Thyroid gland (tissue), 4 donors: Measurements from ENCODE around the gene SULT1C2. TPM values are rescaled to one million over a fixed set of nuclear protein-coding genes. Genes with fewer than 3 reads are reported as not detected.

Experiments
- DNase-seq, 2 donors: peaks; one replicate each; pipeline ENCODE4 v3.0.0-alpha.2; 2019
- H3K27ac ChIP-seq, 3 donors: fragments of 200-600 bp; sonication (generic); 1 replicate in 2 of 3; 2 replicates in 1 of 3; pipeline ENCODE4 v1.5.1; 2016 to 2019; ENCODE audit warnings: mild to moderate bottlenecking in 1 of 3, moderate library complexity in 1 of 3
- H3K27me3 ChIP-seq: fragments of 200-600 bp; sonication (generic); one replicate; pipeline ENCODE4 v1.5.1; 2019
- H3K36me3 ChIP-seq, 2 donors: fragments of 200-600 bp; sonication (generic); one replicate each; pipeline ENCODE4 v1.5.1; 2016 to 2019
- H3K4me1 ChIP-seq, 2 donors: fragments of 200-600 bp; sonication (generic); one replicate each; pipeline ENCODE4 v1.5.1; 2017 to 2019
- H3K4me3 ChIP-seq, 3 donors: fragments of 200-600 bp; sonication (generic); replicated peaks in 1 of 3; 1 replicate in 2 of 3; 2 replicates in 1 of 3; pipeline ENCODE4 v1.5.1; 2016; ENCODE audit warnings: mild to moderate bottlenecking in 1 of 3
- H3K9me3 ChIP-seq: fragments of 200-600 bp; sonication (generic); one replicate; pipeline ENCODE4 v1.5.1; 2017
- POLR2A ChIP-seq, 2 donors: fragments of 450-650 bp; IDR thresholded peaks; one replicate each; pipeline ENCODE4 v1.6.1; 2017; ENCODE audit warnings: antibody characterized with exemption in 2 of 2, mild to moderate bottlenecking in 2 of 2, moderate library complexity in 1 of 2
- WGBS, 2 donors: methylation state at CpG; one replicate each; pipeline ENCODE4 v1.1.5; 2017; 5-methylcytosine and 5-hydroxymethylcytosine counted together
- intact Hi-C: fragments of 100-400 bp; cut with DNase I; formaldehyde crosslinking; loops from one replicate; pipeline ENCODE4 v1.15.1; 2023
- total RNA-seq, 4 donors: library from RNA; depleted of rRNA; stranded (reverse); fragments of >200 nt; gene quantifications; one replicate each; pipeline ENCODE4 v1.2.3, GENCODE V29; 2016
- TF ChIP-seq, protein P1 (sequence below), 6 experiments: fragments of 200-600 bp in 3 of 6; fragments of 450-650 bp in 3 of 6; sonication (generic) in 3 of 6; IDR thresholded peaks; one replicate each; pipeline ENCODE4 v1.5.1; 2016 to 2019; ENCODE audit warnings: antibody characterized with exemption in 6 of 6, mild to moderate bottlenecking in 2 of 6, inconsistent platforms in 1 of 6, moderate library complexity in 1 of 6

SULT1C2 gene
- total RNA-seq, 4 donors from 2014 or later, result 11.2 to 37.3 (median 26.5) TPM

DNA sequence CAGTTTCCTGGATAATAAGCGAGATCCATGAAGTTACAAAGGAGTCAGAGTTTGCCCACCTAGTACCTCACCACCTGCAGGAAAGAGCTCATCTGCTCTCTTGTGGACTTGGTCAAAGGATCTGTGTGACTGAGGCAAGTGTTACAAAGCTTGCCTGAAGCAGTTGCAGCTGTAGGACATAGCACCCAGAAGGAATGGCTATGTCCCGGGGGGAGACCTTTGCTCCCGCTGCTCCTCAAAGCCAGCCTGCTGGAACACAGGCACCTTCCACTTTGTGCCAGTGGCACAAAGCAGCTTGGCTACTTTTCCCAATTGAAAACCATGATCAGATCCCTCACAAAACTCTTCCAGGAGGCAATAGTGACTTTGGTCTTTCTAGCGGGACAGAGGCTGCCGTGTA, 3.1 kb upstream of the SULT1C2 start:
- intact Hi-C loops, result no loop called here
- Histone ChIP-seq H3K9me3 (no peaks in the 10 kb centered on the region), H3K27me3 (no peaks in the 10 kb centered on the region), H3K36me3 (no peaks in the 10 kb centered on the region), H3K27ac (no peak overlapping the region), H3K4me3 (no peak overlapping the region), H3K4me1 (peaks cover 11 to 15% of the 10 kb centered on the region in 2 donors)
- WGBS, 2 donors, result 96 to 99% methylated on average over 5 of the region's 5 CpGs
- DNase-seq, result no peak
- TF ChIP-seq, protein P1, sequence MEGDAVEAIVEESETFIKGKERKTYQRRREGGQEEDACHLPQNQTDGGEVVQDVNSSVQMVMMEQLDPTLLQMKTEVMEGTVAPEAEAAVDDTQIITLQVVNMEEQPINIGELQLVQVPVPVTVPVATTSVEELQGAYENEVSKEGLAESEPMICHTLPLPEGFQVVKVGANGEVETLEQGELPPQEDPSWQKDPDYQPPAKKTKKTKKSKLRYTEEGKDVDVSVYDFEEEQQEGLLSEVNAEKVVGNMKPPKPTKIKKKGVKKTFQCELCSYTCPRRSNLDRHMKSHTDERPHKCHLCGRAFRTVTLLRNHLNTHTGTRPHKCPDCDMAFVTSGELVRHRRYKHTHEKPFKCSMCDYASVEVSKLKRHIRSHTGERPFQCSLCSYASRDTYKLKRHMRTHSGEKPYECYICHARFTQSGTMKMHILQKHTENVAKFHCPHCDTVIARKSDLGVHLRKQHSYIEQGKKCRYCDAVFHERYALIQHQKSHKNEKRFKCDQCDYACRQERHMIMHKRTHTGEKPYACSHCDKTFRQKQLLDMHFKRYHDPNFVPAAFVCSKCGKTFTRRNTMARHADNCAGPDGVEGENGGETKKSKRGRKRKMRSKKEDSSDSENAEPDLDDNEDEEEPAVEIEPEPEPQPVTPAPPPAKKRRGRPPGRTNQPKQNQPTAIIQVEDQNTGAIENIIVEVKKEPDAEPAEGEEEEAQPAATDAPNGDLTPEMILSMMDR (IDR thresholded peaks at IDR 0.05), result no peak
- TF ChIP-seq POLR2A (IDR thresholded peaks at IDR 0.05), result no peak

DNA sequence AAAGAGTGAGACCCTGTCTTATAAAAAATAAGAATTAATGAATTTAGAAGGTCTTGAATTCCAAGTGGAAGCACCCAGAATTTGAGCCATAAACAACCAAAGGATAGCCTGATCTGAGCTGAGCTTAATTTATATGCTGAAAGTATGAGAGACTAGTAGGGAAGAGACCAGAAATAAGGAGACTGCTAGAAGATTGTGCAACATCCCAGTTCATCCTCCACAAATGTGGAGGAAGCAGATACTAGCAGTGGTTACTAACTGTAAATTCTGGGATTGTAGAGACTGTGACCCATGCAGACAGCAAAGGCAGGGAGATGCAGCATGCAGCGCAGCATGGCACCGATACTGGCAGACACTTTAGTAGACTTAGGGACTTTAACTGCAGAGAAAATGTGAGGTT, 1.5 kb upstream of the SULT1C2 start:
- intact Hi-C loops, result no loop called here
- WGBS, 2 donors, result 96 to 100% methylated on average over 2 of the region's 2 CpGs

DNA sequence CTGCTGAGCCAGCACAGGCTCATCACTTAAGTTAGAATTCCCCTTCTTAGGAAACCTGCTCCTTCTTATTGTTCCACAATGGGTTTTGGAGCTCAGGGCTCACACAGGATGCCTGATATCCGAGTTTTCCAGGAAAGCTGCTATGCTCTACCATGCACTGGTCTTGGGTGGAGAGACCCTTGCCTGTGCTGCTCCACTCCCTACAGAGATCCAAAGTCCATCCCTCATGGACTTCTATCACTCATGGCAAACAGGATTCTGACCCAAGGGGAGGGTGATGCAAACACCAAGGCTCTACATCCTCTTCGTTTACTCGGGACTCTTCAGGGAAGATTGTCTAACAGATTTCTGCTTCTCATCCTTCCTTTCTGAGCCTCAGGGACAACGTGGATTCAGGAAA, 5.2 kb downstream of the SULT1C2 start:
- WGBS, 2 donors, result 78 to 85% methylated on average over 4 of the region's 4 CpGs
- Histone ChIP-seq H3K27me3 (no peaks in the 10 kb centered on the region), H3K9me3 (no peaks in the 10 kb centered on the region), H3K27ac (no peak overlapping the region), H3K4me1 (peaks cover 5 to 9% of the 10 kb centered on the region in 2 donors), H3K4me3 (no peak overlapping the region), H3K36me3 (no peaks in the 10 kb centered on the region)
- intact Hi-C loops, result no loop called here
- no peak for TF ChIP-seq POLR2A (IDR thresholded peaks at IDR 0.05)
- TF ChIP-seq, protein P1 (IDR thresholded peaks at IDR 0.05), result no peak
- DNase-seq, result no peak

More for the DNA sequence above, 1.5 kb upstream of the SULT1C2 start:
- H3K9me3 ChIP-seq, result no peaks in the 10 kb centered on the region
- peaks cover 11 to 15% of the 10 kb centered on the region in 2 donors for H3K4me1 ChIP-seq
- no peak overlapping the region for H3K4me3 ChIP-seq
- TF ChIP-seq, protein P1 (IDR thresholded peaks at IDR 0.05), result no peak
- TF ChIP-seq POLR2A (IDR thresholded peaks at IDR 0.05), result no peak
- H3K36me3 ChIP-seq, result no peaks in the 10 kb centered on the region
- H3K27me3 ChIP-seq, result no peaks in the 10 kb centered on the region
- no peak overlapping the region for H3K27ac ChIP-seq
- no peak for DNase-seq

DNA sequence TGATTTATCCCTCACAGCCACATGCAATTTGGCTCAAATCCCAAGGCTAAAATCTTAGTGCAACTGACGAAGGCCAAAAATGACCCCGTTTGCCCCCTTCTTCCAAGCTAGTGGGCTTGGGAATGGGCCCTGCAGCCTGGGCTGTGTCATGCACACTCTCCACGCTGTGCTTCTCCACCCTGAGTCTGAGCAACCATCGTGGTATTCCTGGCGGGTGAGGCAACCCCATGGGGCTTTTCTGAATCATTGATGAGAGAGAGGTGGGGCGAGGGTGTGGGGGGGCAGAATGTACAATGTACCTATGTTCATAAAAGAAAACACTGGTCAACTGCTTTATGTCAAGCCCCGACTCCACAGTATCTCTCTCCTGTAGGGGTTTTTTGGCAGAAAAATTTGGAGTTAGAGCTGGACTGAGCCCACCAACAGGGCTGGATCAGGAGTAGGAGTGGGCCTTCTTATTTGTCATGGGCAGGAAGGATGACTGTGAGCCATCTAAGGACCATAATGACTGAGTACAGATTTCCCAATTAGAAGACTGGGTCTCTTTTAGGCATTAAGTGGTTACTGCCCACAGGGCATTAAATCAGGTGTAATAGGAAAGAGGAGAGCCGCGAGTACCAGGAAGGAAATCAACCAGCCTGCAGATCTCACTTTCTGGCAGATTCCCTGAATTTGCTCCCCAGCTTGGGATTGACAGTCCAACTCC, 8.9 kb downstream of the SULT1C2 start:
- intact Hi-C loops, result no loop called here
- Histone ChIP-seq H3K27ac (no peak overlapping the region), H3K4me1 (no peaks in the 10 kb centered on the region), H3K36me3 (no peaks in the 10 kb centered on the region), H3K27me3 (no peaks in the 10 kb centered on the region), H3K4me3 (no peak overlapping the region), H3K9me3 (no peaks in the 10 kb centered on the region)
- WGBS, 2 donors, result 86 to 88% methylated on average over 9 of the region's 9 CpGs
- TF ChIP-seq, protein P1 (IDR thresholded peaks at IDR 0.05), result no peak
- no peak for TF ChIP-seq POLR2A (IDR thresholded peaks at IDR 0.05)
- DNase-seq, result no peak

DNA sequence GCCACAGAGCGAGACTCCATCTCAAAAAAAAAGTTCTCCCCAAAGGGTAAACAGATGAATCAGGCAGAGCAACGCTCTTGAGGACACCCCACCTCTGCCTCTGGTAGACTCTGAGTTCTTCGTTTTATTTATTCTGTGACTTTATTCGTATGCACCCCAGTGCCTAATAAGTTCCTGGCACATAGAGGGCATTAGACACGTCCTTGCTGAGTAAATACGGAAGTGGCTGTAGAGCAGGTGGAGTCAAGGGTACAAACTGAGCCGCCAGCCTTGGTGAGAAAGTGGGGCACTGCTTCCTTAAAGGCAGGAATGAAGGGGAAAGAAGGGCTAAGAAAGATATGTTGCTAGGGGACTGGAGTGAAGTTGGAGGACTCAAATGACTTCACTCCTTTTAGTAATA, 12.9 kb downstream of the SULT1C2 start:
- TF ChIP-seq, protein P1 (IDR thresholded peaks at IDR 0.05), result no peak
- no peak for TF ChIP-seq POLR2A (IDR thresholded peaks at IDR 0.05)
- 95 to 96% methylated on average over 7 of the region's 7 CpGs for WGBS, 2 donors
- Histone ChIP-seq H3K27ac (no peak overlapping the region), H3K36me3 (no peaks in the 10 kb centered on the region), H3K27me3 (no peaks in the 10 kb centered on the region), H3K9me3 (no peaks in the 10 kb centered on the region), H3K4me1 (no peaks in the 10 kb centered on the region), H3K4me3 (no peak overlapping the region)
- intact Hi-C loops, result no loop called here
- DNase-seq, result no peak
